ENCODE measurements around the gene KCTD1. TPM values are rescaled to one million over a fixed set of nuclear protein-coding genes. Genes with fewer than 3 reads are reported as not detected.

Gene KCTD1
- total and polyA plus RNA-seq, 2 of the 4 experiments (the other 2 are of a cell fraction), result 5.0 to 5.8 TPM

- dilution Hi-C loops (cut with HindIII; ENCODE audit: low sequenced_read_pairs, unreplicated experiment), result no loop called here
- WGBS, 2 experiments (ENCODE audit: extremely low coverage in 2 of 2, insufficient read length in 1 of 2), result no CpG with 5 or more reads among the region's 12 CpGs
These were observed 131.2 kb downstream of the KCTD1 start for GRCh38 chr18:26417190-26417589.

More at GRCh38 chr18:26417190-26417589, 131.2 kb downstream of the KCTD1 start:
- Histone ChIP-seq H2BK120ac (ENCODE audit: low read depth, low read length) (no peak overlapping the region), H2BK5ac (ENCODE audit: low read depth, low read length, poor library complexity, severe bottlenecking) (no peak overlapping the region), H3K36me3 (ENCODE audit: control insufficient read depth, insufficient read depth, low read length) (no peaks in the 10 kb centered on the region), H4K91ac (ENCODE audit: insufficient read depth, low read depth, low read length) (no peak overlapping the region), H3K4me1 (ENCODE audit: control insufficient read depth, insufficient read depth, low read length) (no peaks in the 10 kb centered on the region), H4K5ac (ENCODE audit: low read depth, low read length) (no peak overlapping the region), H3K4ac (ENCODE audit: low read depth, low read length) (no peak overlapping the region), H2AFZ (replicated peaks; ENCODE audit: low read length, poor library complexity) (no peak overlapping the region), H4K8ac (ENCODE audit: low read depth in 2 of 2, low read length in 2 of 2) (no peak overlapping the region), H3K14ac (replicated peaks; ENCODE audit: low read depth, low read length) (no peak overlapping the region), H3K18ac (ENCODE audit: low read depth, low read length) (no peak overlapping the region), H2BK20ac (ENCODE audit: low read depth, low read length) (no peak overlapping the region), H3K56ac (ENCODE audit: extremely low read depth, insufficient read depth, low read length) (no peak overlapping the region), H3K27ac (ENCODE audit: insufficient read depth, low read length) (no peak overlapping the region), H2BK15ac (ENCODE audit: low read depth, low read length) (no peak overlapping the region), H3K23ac (ENCODE audit: low read depth, low read length) (no peak overlapping the region), H3K9me3 (ENCODE audit: control insufficient read depth, insufficient read depth, low read length) (no peaks in the 10 kb centered on the region), H3K9ac (ENCODE audit: low read depth, low read length) (no peak overlapping the region), H3K4me2 (ENCODE audit: low read depth, low read length) (no peak overlapping the region), H3K27me3 (ENCODE audit: control insufficient read depth, insufficient read depth, low read length) (peaks cover 9% of the 10 kb centered on the region), H2AK5ac (ENCODE audit: low read depth, low read length) (no peak overlapping the region), H4K20me1 (ENCODE audit: insufficient read depth, low read length) (no peaks in the 10 kb centered on the region), H3K9me1 (ENCODE audit: insufficient read depth, low read length) (no peaks in the 10 kb centered on the region), H2AK9ac (replicated peaks; ENCODE audit: low read depth, low read length, poor library complexity) (no peak overlapping the region), H3K4me3 (ENCODE audit: insufficient read depth, low read depth, low read length) (no peak overlapping the region), H3K79me1 (ENCODE audit: low read depth in 1 of 2, low read length in 2 of 2) (no peaks in the 10 kb centered on the region)
- no peak for DNase-seq
- in situ Hi-C loops (cut with MboI; ENCODE audit: low sequenced_read_pairs) (no loop called here), intact Hi-C loops (cut with micrococcal nuclease) (no loop called here)
- ChIA-PET POLR2A (ENCODE audit: unreplicated experiment) (no interaction called here), CTCF (interaction anchor here (1.8 kb wide), 1 partner anchor 33 kb away, joined by 4 read pairs; no protein-coding TSS in a partner anchor)
- ATAC-seq (ENCODE audit: low read depth), result no peak
- no peak for TF ChIP-seq NFE2L2 (IDR thresholded peaks at IDR 0.05; ENCODE audit: low read depth, low read length)
- no peak for TF ChIP-seq RAD21 (IDR thresholded peaks at IDR 0.05; ENCODE audit: low read length)
- no TSS peak for BruUV-seq (replicated peaks)
